Neuronal stem cell (in vitro differentiated cells): ENCODE measurements around the gene PIP5KL1.

Source experiments
- DNase-seq: peaks from one replicate; pipeline ENCODE4 v3.0.0-alpha.2; 2013; ENCODE audit warnings: low spot score
- H2AFZ ChIP-seq: one replicate; pipeline ENCODE4 v1.6.1; 2013; ENCODE audit warnings: mild to moderate bottlenecking, low read length, inconsistent platforms
- H2AK5ac ChIP-seq: 2 replicates; pipeline ENCODE4 v1.6.1; 2013; ENCODE audit warnings: low read depth, mild to moderate bottlenecking, inconsistent platforms, low read length, moderate library complexity, mixed read lengths
- H2BK120ac ChIP-seq: 2 replicates; pipeline ENCODE4 v1.6.1; 2013; ENCODE audit warnings: low read depth, mild to moderate bottlenecking, inconsistent platforms, low read length, moderate library complexity, mixed read lengths
- H2BK12ac ChIP-seq: one replicate; pipeline ENCODE4 v1.6.1; 2013; ENCODE audit warnings: low read length, inconsistent platforms
- H2BK15ac ChIP-seq: 2 replicates; pipeline ENCODE4 v1.6.1; 2013; ENCODE audit warnings: mild to moderate bottlenecking, low read length, inconsistent platforms, mixed read lengths
- H2BK5ac ChIP-seq: one replicate; pipeline ENCODE4 v1.6.1; 2013; ENCODE audit warnings: inconsistent platforms, mild to moderate bottlenecking, low read length, moderate library complexity
- H3K14ac ChIP-seq: one replicate; pipeline ENCODE4 v1.6.1; 2013; ENCODE audit warnings: low read length, inconsistent platforms
- H3K18ac ChIP-seq: 2 replicates; pipeline ENCODE4 v1.6.1; 2013; ENCODE audit warnings: low read length, inconsistent platforms
- H3K23ac ChIP-seq: 2 replicates; pipeline ENCODE4 v1.6.1; 2013; ENCODE audit warnings: low read depth, mild to moderate bottlenecking, mixed read lengths, low read length, inconsistent platforms; ENCODE audit not compliant: poor library complexity
- H3K27ac ChIP-seq: replicated peaks from 3 replicates; pipeline ENCODE4 v1.5.1; 2013; ENCODE audit warnings: low read length, inconsistent platforms
- H3K27me3 ChIP-seq, 3 experiments: 2 replicates each; pipeline ENCODE4 v1.6.1; 2013; ENCODE audit warnings: low read length in 3 of 3, mild to moderate bottlenecking in 2 of 3, inconsistent platforms in 1 of 3, low read depth in 1 of 3, mixed read lengths in 1 of 3, moderate library complexity in 1 of 3; ENCODE audit not compliant: control insufficient read depth in 3 of 3, insufficient read depth in 3 of 3
- H3K36me3 ChIP-seq, 2 donors: replicated peaks in 1 of 2; 2 replicates each; pipeline ENCODE4 v1.6.1; 2013; ENCODE audit warnings: low read length in 2 of 2; ENCODE audit not compliant: control insufficient read depth in 2 of 2, insufficient read depth in 2 of 2
- H3K4ac ChIP-seq: 2 replicates; pipeline ENCODE4 v1.6.1; 2013; ENCODE audit warnings: inconsistent platforms, mild to moderate bottlenecking, low read length, moderate library complexity
- H3K4me1 ChIP-seq, 2 donors: 1 replicate in 1 of 2; 2 replicates in 1 of 2; pipeline ENCODE4 v1.6.1; 2013; ENCODE audit warnings: low read length in 2 of 2, low read depth in 1 of 2; ENCODE audit not compliant: control insufficient read depth in 2 of 2, insufficient read depth in 1 of 2
- H3K4me2 ChIP-seq: one replicate; pipeline ENCODE4 v1.6.1; 2013; ENCODE audit warnings: mild to moderate bottlenecking, low read length, inconsistent platforms; ENCODE audit not compliant: insufficient read depth, poor library complexity, severe bottlenecking
- H3K4me3 ChIP-seq, 2 donors: 2 replicates each; pipeline ENCODE4 v1.5.1; 2013; ENCODE audit warnings: low read length in 2 of 2, mild to moderate bottlenecking in 2 of 2, inconsistent platforms in 1 of 2, moderate library complexity in 1 of 2
- H3K79me1 ChIP-seq: one replicate; pipeline ENCODE4 v1.6.1; 2013; ENCODE audit warnings: low read depth, mild to moderate bottlenecking, inconsistent platforms, low read length, moderate library complexity
- H3K9ac ChIP-seq: one replicate; pipeline ENCODE4 v1.6.1; 2013; ENCODE audit warnings: mild to moderate bottlenecking, low read depth, low read length, inconsistent platforms; ENCODE audit not compliant: poor library complexity
- H3K9me3 ChIP-seq, 2 donors: replicated peaks in 1 of 2; 2 replicates each; pipeline versions ENCODE3 to v1.6.1; 2013; ENCODE audit warnings: low read length in 2 of 2, mild to moderate bottlenecking in 2 of 2, inconsistent platforms in 1 of 2, low read depth in 1 of 2, mixed read lengths in 1 of 2, moderate library complexity in 1 of 2; ENCODE audit not compliant: control insufficient read depth in 2 of 2, insufficient read depth in 1 of 2
- H4K8ac ChIP-seq: one replicate; pipeline ENCODE4 v1.6.1; 2013; ENCODE audit warnings: low read depth, mild to moderate bottlenecking, inconsistent platforms, low read length, moderate library complexity
- H4K91ac ChIP-seq: one replicate; pipeline ENCODE4 v1.6.1; 2013; ENCODE audit warnings: low read length, low read depth, mild to moderate bottlenecking, inconsistent platforms; ENCODE audit not compliant: poor library complexity
- whole genome bisulfite sequencing, 2 donors: extraction: QIAGEN DNeasy Blood & Tissue Kit; methylation state at CpG; one replicate each; pipeline ENCODE4 v1.1.7; 2013; ENCODE audit warnings: missing lambda C conversion rate in 2 of 2, mixed read lengths in 1 of 2; ENCODE audit not compliant: insufficient read length in 2 of 2, insufficient replicate concordance in 1 of 2; ENCODE audit errors: extremely low coverage in 2 of 2; 5-methylcytosine and 5-hydroxymethylcytosine counted together

Gene PIP5KL1

GRCh38 chr9:127892831-127893230 is 37.7 kb downstream of the PIP5KL1 start:
- no peak overlapping the region for H3K4me3 ChIP-seq
- no CpG with 5 or more reads among the region's 6 CpGs for WGBS, 2 donors

GRCh38 chr9:127890053-127890452 is 40.5 kb downstream of the PIP5KL1 start:
- Histone ChIP-seq H3K18ac (no peak overlapping the region), H2AFZ (no peak overlapping the region), H3K27ac (no peak overlapping the region), H4K91ac (no peak overlapping the region), H3K4me2 (no peak overlapping the region), H2BK120ac (no peak overlapping the region), H3K27me3 (no peaks in the 10 kb centered on the region), H2AK5ac (no peak overlapping the region), H2BK12ac (no peak overlapping the region), H3K79me1 (no peaks in the 10 kb centered on the region), H3K9me3 (peaks cover 18 to 26% of the 10 kb centered on the region in 2 donors), H2BK15ac (no peak overlapping the region), H2BK5ac (no peak overlapping the region), H3K14ac (no peak overlapping the region), H3K4me1 (peaks cover 0 to 2% of the 10 kb centered on the region in 2 donors), H3K36me3 (peaks cover 48 to 70% of the 10 kb centered on the region in 2 donors), H4K8ac (no peak overlapping the region), H3K4ac (no peak overlapping the region), H3K4me3 (no peak overlapping the region), H3K23ac (peak overlapping the region; percentile 38), H3K9ac (no peak overlapping the region)
- no peak for DNase-seq
- no CpG with 5 or more reads among the region's 3 CpGs for WGBS, 2 donors

More at GRCh38 chr9:127892831-127893230, 37.7 kb downstream of the PIP5KL1 start:
- no peak overlapping the region for H3K27ac ChIP-seq
- no peak overlapping the region for H2AK5ac ChIP-seq
- peaks cover 6% of the 10 kb centered on the region for H3K79me1 ChIP-seq
- H3K9me3 ChIP-seq: peaks cover 16 to 35% of the 10 kb centered on the region in 2 donors
- no peak overlapping the region for H2BK120ac ChIP-seq
- H3K36me3 ChIP-seq: peaks cover 46 to 69% of the 10 kb centered on the region in 2 donors
- no peak overlapping the region for H3K4ac ChIP-seq
- no peak overlapping the region for H2AFZ ChIP-seq
- H2BK15ac ChIP-seq: no peak overlapping the region
- no peak overlapping the region for H2BK5ac ChIP-seq
- no peak overlapping the region for H3K4me2 ChIP-seq
- H3K4me1 ChIP-seq: peaks cover 12 to 14% of the 10 kb centered on the region in 2 donors
- DNase-seq: no peak
- no peak overlapping the region for H3K18ac ChIP-seq
- H2BK12ac ChIP-seq: no peak overlapping the region
- no peak overlapping the region for H3K23ac ChIP-seq
- H3K27me3 ChIP-seq: no peaks in the 10 kb centered on the region
- no peak overlapping the region for H4K91ac ChIP-seq
- no peak overlapping the region for H3K14ac ChIP-seq
- no peak overlapping the region for H3K9ac ChIP-seq
- H4K8ac ChIP-seq: no peak overlapping the region

GRCh38 chr9:127887792-127888191 is 42.8 kb downstream of the PIP5KL1 start:
- Histone ChIP-seq H3K27ac (no peak overlapping the region), H3K14ac (no peak overlapping the region)

GRCh38 chr9:127886401-127886972 is 44.1 kb downstream of the PIP5KL1 start:
- DNase-seq: no peak
- Histone ChIP-seq H3K4me1 (peaks cover 0 to 2% of the 10 kb centered on the region in 2 donors), H3K9me3 (peaks cover 0 to 2% of the 10 kb centered on the region in 2 donors), H3K14ac (no peak overlapping the region), H3K23ac (no peak overlapping the region), H3K18ac (no peak overlapping the region), H4K8ac (no peak overlapping the region), H2BK120ac (no peak overlapping the region), H2AK5ac (no peak overlapping the region), H3K36me3 (peaks cover 21 to 38% of the 10 kb centered on the region in 2 donors), H3K4ac (no peak overlapping the region), H2BK15ac (no peak overlapping the region), H3K79me1 (no peaks in the 10 kb centered on the region), H3K27ac (no peak overlapping the region), H4K91ac (no peak overlapping the region), H2AFZ (no peak overlapping the region), H3K4me3 (no peak overlapping the region), H3K4me2 (no peak overlapping the region), H3K9ac (no peak overlapping the region), H2BK5ac (no peak overlapping the region), H3K27me3 (no peaks in the 10 kb centered on the region), H2BK12ac (no peak overlapping the region)
- WGBS, 2 donors: no CpG with 5 or more reads among the region's 18 CpGs

More at GRCh38 chr9:127887792-127888191, 42.8 kb downstream of the PIP5KL1 start:
- no peak overlapping the region for H2BK120ac ChIP-seq
- H3K18ac ChIP-seq: no peak overlapping the region
- WGBS, 2 donors: no CpG with 5 or more reads among the region's 2 CpGs
- H2BK15ac ChIP-seq: no peak overlapping the region
- no peak overlapping the region for H2BK5ac ChIP-seq
- H3K9me3 ChIP-seq: peaks cover 2 to 5% of the 10 kb centered on the region in 2 donors
- no peak overlapping the region for H4K8ac ChIP-seq
- no peak overlapping the region for H3K23ac ChIP-seq
- no peak overlapping the region for H4K91ac ChIP-seq
- H3K27me3 ChIP-seq: no peaks in the 10 kb centered on the region
- H3K4ac ChIP-seq: no peak overlapping the region
- no peak overlapping the region for H2BK12ac ChIP-seq
- peaks cover 0 to 2% of the 10 kb centered on the region in 2 donors for H3K4me1 ChIP-seq
- H3K4me3 ChIP-seq: no peak overlapping the region
- H3K36me3 ChIP-seq: peaks cover 25 to 48% of the 10 kb centered on the region in 2 donors
- H3K9ac ChIP-seq: no peak overlapping the region
- no peak overlapping the region for H2AFZ ChIP-seq
- DNase-seq: no peak
- H3K79me1 ChIP-seq: no peaks in the 10 kb centered on the region
- H3K4me2 ChIP-seq: no peak overlapping the region
- H2AK5ac ChIP-seq: peak overlapping the region; percentile 23
